HL-60 (cell line): ENCODE data around the gene PIP4K2A.

Source experiments
- DNase-seq, 2 experiments: peaks; one replicate each; pipeline ENCODE4 v3.0.0-alpha.2; 2010 to 2020; ENCODE audit warnings: low read depth in 1 of 2, low spot score in 1 of 2
- H3K27ac ChIP-seq: fragments of 250-450 bp; sonication (Bioruptor Pico); replicated peaks from 2 replicates; pipeline ENCODE4 v1.5.1; 2020; ENCODE audit warnings: mild to moderate bottlenecking, moderate library complexity
- H3K27me3 ChIP-seq: fragments of 250-450 bp; sonication (Bioruptor Pico); 2 replicates; pipeline ENCODE4 v1.5.1; 2021; ENCODE audit warnings: mild to moderate bottlenecking, moderate library complexity; ENCODE audit not compliant: insufficient read depth, poor library complexity, severe bottlenecking
- H3K4me3 ChIP-seq: replicated peaks from 2 replicates; pipeline ENCODE4 v1.5.1; 2011; ENCODE audit warnings: mild to moderate bottlenecking, control low read depth, low read length; ENCODE audit not compliant: insufficient read depth
- CTCF ChIP-seq: IDR thresholded peaks from one replicate; pipeline ENCODE4 v1.5.1; 2011; ENCODE audit warnings: low read length, control low read depth, inconsistent platforms; ENCODE audit not compliant: insufficient read depth
- GABPA ChIP-seq: IDR thresholded peaks from 2 replicates; pipeline ENCODE4 v1.6.1; 2012; ENCODE audit warnings: low read depth
- POLR2AphosphoS5 ChIP-seq: IDR thresholded peaks from 2 replicates; pipeline ENCODE4 v1.6.1; 2012; ENCODE audit warnings: low read depth
- REST ChIP-seq: IDR thresholded peaks from 2 replicates; pipeline ENCODE4 v1.6.1; 2012; ENCODE audit warnings: low read depth; ENCODE audit not compliant: insufficient replicate concordance
- SPI1 ChIP-seq: IDR thresholded peaks from 2 replicates; pipeline ENCODE4 v1.6.1; 2012; ENCODE audit warnings: low read depth, mild to moderate bottlenecking, borderline replicate concordance

The PIP4K2A gene

GRCh38 chr10:22740180-22740579 lies 25.8 kb upstream of the PIP4K2A start:
- Histone ChIP-seq H3K4me3 (no peak overlapping the region), H3K27ac (no peak overlapping the region), H3K27me3 (no peaks in the 10 kb centered on the region)
- no peak for DNase-seq
- TF ChIP-seq SPI1 (no peak), REST (no peak), CTCF (no peak), POLR2AphosphoS5 (no peak), GABPA (no peak)

GRCh38 chr10:22737587-22737986 lies 23.2 kb upstream of the PIP4K2A start:
- TF ChIP-seq POLR2AphosphoS5 = no peak
- TF ChIP-seq CTCF = no peak
- no peak for TF ChIP-seq REST
- no peak for TF ChIP-seq SPI1
- no peak for TF ChIP-seq GABPA
- no peak for DNase-seq
- Histone ChIP-seq H3K27ac (no peak overlapping the region), H3K4me3 (no peak overlapping the region), H3K27me3 (no peaks in the 10 kb centered on the region)

- H3K4me3 ChIP-seq = no peak overlapping the region
- no peaks in the 10 kb centered on the region for H3K27me3 ChIP-seq
- TF ChIP-seq GABPA (no peak), POLR2AphosphoS5 (no peak), REST (no peak), SPI1 (no peak), CTCF (no peak)
- no peak for DNase-seq
- no peak overlapping the region for H3K27ac ChIP-seq
Observed at GRCh38 chr10:22736134-22736533, 21.8 kb upstream of the PIP4K2A start.
